HK-2 (cell line): ENCODE measurements around the gene TNNT2.
A peak's percentile ranks its signal among the peaks of the same experiment; 100 is the strongest.

Experiments used
- DNase-seq: peaks from one replicate; pipeline ENCODE4 v3.0.0-alpha.2; 2018; ENCODE audit not compliant: unreplicated experiment

Gene TNNT2

GRCh38 chr1:201356701-201357100 lies 20.8 kb downstream of the TNNT2 start:
- DNase-seq = no peak

- no peak for DNase-seq
Measured at GRCh38 chr1:201356236-201356635, 21.2 kb downstream of the TNNT2 start.

- no peak for DNase-seq
Measured at GRCh38 chr1:201355471-201355870, 22.0 kb downstream of the TNNT2 start.

- no peak for DNase-seq
Measured at GRCh38 chr1:201354901-201355295, 22.6 kb downstream of the TNNT2 start.

GRCh38 chr1:201354151-201354900 lies 23.2 kb downstream of the TNNT2 start:
- DNase-seq = no peak

- no peak for DNase-seq
Measured at GRCh38 chr1:201353186-201353940, 24.1 kb downstream of the TNNT2 start.

- no peak for DNase-seq
Measured at GRCh38 chr1:201351617-201352016, 25.9 kb downstream of the TNNT2 start.

- no peak for DNase-seq
Measured at GRCh38 chr1:201350884-201351283, 26.6 kb downstream of the TNNT2 start.

GRCh38 chr1:201350361-201350725 lies 27.1 kb downstream of the TNNT2 start:
- no peak for DNase-seq

GRCh38 chr1:201349092-201349491 lies 28.4 kb downstream of the TNNT2 start:
- DNase-seq = no peak

- peak; percentile 69 for DNase-seq
Measured at GRCh38 chr1:201348211-201348566, 29.3 kb downstream of the TNNT2 start.

GRCh38 chr1:201347498-201348210 lies 29.8 kb downstream of the TNNT2 start:
- DNase-seq = no peak

- DNase-seq = no peak
Measured at GRCh38 chr1:201346987-201347386, 30.5 kb downstream of the TNNT2 start.

- DNase-seq = peak; percentile 51
Measured at GRCh38 chr1:201346337-201346939, 31.0 kb downstream of the TNNT2 start.

- no peak for DNase-seq
Measured at GRCh38 chr1:201345081-201345355, 32.5 kb downstream of the TNNT2 start.

- DNase-seq = no peak
Measured at GRCh38 chr1:201344206-201345080, 33.0 kb downstream of the TNNT2 start.

GRCh38 chr1:201341377-201341776 lies 36.1 kb downstream of the TNNT2 start:
- DNase-seq = no peak

- DNase-seq = no peak
Measured at GRCh38 chr1:201336711-201337450, 40.6 kb downstream of the TNNT2 start.

- no peak for DNase-seq
Measured at GRCh38 chr1:201335901-201336300, 41.6 kb downstream of the TNNT2 start.

GRCh38 chr1:201335174-201335870 lies 42.2 kb downstream of the TNNT2 start:
- DNase-seq = no peak
